HG02763 (cell line): ENCODE results near the gene OPTN.
"Not testable (repeated sequence)": the region's sequence is repeated elsewhere in the genome, so short reads cannot be mapped to it uniquely, and the experiment has no call there.

ENCODE experiments used
- ATAC-seq: cut with Tn5 transposase; IDR thresholded peaks from one replicate; pipeline ENCODE4 v1.9.1; 2021; ENCODE audit warnings: mild to moderate bottlenecking, moderate library complexity; ENCODE audit not compliant: unreplicated experiment

OPTN gene

DNA sequence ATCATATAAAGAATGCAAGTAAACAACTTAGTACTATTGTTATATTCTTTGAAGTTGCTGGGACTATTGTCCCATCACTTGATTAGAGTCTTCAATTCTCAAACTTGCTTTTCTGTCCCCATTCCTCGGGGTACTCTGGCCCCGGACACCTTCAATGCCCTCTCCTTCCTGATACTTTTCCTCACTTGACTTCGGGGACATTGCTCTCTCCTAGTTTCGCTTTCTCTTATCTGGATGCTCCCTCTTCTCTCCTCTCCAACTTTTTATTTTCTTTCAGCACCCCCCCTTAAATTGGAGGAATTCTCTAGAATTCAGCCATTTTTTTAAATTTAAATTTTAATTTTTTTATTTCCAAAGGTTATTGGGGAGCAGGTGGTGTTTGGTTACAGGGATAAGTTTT is 10.6 kb upstream of the OPTN start:
- no peak for ATAC-seq

DNA sequence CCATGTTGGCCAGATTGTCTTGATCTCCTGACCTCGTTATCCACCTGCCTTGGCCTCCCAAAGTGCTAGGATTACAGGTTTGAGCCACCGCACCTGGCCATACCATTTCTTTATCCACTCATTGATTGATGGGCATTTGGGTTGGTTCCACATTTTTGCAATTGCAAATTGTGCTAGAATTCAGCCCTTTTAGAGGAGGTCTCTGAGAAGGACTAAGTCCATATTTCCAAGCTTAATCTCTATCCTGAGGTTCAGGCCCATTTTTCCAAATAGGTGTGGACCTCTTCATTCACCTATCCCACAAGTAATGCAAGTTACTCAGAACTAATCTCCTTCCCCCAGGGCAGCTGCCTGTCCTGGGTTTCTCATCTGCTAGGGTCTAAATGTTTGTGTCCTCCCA is 9.7 kb upstream of the OPTN start:
- ATAC-seq: no peak

DNA sequence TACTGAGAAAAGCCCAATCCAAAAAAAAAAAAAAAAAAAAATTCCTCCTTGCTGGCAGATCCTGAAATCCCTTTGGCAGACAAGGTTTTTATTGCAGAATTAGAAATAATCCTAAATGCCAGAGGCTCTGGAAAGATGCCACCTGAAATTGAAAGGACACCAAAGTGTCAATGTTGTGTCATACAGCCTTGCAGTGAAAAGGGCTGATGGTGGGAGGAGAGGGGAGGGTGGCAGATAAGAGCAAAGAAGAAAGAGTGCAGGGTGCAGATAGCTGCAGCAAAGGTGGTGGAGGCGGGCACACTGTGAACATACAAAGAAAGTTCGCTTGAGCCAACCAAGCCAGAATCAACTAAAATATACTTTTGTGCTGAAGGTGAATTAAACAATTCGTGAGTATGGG is 8.2 kb upstream of the OPTN start:
- no peak for ATAC-seq

GRCh38 chr10:13092291-13093102 is 7.5 kb upstream of the OPTN start:
- ATAC-seq: no peak

- not testable (repeated sequence) for ATAC-seq
Observed at GRCh38 chr10:13094082-13094481, 5.9 kb upstream of the OPTN start.

- ATAC-seq: no peak
Observed at GRCh38 chr10:13095094-13095493, 4.9 kb upstream of the OPTN start.

DNA sequence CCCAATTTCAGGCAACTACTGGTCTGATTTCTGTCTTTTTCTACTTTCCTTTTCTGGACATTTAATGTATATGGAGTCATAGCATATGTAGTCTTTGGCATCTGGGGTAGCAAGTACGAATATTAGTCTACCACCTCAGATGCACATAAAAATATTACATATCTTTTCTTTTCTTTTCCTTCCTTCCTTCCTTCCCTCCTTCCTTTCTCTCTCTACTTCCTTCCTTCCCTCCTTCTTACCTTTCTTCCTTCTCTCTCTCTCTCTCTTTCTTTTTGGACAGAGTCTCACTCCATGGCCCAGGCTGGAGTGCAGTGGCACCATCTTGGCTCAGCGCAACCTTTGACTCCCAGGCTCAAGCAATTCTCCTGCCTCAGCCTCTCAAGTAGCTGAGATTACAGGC is 4.0 kb upstream of the OPTN start:
- ATAC-seq: no peak

DNA sequence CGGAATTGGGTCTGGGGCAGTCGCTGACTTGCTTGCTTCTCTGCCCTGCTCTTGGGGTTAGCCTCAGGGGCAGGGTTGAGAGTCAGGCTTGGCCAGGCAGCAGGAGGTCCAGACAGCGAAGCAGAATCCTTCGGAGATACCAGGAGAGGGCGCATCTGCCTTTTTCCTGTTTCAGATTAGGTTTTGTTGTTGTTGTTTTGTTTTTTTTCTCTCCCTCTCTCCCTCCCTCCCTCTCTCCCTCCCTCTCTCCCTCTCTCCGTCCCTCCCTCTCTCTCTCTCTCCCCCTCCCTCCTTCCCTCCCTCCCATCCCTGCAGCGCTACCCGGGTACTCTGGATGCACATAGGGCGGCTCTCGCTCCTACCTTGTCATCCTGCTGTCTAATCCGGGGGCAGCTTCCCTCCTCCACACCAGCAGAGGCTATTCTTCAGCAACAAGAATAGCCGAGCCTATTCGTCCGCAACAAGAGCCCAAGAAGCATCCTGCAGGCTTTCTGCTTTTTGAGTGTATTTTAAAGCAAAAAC is 758 bp upstream of the OPTN start:
- peak; percentile 39 for ATAC-seq

DNA sequence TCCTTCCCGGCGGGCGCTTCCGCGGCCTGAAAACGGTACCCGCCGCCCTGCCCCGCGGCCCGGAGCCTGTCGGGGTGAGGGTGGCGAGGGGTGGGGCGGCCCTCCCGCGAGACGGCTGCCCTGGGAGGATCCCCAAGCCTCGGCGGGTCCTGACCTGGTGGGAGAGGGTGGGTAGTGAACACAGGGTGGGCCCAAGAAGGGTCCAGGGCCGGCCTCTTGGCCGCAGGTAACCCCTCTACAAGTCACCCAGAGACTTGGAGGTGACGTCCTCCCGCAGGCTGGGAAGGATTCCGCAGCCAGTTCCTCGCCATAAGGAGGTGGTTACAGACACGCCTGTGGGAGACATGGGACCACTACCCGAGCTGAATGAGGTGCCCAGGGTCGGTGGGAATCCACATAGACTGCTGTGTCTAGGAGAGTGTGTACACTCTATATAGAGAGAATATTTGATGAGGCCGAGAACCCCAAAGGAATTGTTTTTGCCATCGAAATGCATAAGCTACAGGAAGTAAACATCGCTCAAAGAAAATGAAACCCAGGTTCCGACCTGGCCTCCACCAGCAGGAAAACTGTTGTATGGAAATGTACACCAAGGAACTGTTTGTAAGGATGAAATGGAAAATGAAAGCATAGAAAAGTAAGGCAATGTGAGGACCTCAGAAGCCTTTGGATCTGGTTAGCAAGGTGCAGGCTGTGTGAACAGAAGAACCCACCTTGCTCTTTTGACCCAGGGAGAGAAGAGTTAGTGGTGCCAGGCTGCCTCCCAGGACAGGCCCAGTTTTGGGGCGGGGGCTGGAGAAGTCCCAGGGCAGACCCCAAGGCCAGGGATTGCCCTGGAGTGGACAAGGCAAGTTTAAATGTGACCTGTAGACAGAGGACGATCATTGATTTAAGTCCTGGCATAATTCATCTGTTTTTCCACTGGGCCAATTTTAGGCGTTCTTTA is 659 bp downstream of the OPTN start:
- ATAC-seq: peak; percentile 15

DNA sequence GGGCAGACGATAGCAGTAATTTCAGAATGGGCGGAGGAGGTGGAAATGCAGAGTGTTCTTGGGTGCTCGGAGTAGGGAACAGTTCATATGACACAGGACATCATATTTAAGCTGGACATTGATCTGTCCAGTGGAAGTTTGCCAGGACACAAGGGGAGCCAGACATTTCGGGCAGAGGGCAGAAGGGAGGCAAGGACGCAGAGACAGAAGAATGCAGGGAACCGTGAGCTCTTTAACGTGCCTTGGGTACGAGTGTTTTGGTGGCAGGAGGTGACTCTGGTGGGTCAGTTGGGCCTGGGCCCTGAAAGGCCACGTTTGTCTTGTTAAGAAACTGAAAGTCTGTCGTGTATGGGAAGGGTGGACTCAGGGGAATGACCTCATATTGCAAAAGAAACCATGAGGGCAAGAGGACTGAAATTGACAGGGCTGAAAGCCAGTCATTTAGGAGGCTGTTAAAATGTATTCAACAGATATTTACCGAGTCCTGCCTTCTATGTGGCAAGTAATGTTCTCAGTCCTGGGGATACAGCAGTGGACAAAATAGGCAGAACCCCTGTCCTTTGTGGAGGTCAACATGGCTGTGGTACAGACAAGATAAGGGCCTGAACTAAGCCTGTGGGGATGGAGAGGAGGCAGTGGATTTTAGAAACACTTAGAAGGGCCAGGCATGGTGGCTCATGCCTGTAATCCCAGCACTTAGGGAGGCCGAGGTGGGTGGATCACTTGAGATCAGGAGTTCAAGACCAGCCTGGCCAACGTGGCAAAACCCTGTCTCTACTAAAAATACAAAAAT is 2.2 kb downstream of the OPTN start:
- no peak for ATAC-seq

DNA sequence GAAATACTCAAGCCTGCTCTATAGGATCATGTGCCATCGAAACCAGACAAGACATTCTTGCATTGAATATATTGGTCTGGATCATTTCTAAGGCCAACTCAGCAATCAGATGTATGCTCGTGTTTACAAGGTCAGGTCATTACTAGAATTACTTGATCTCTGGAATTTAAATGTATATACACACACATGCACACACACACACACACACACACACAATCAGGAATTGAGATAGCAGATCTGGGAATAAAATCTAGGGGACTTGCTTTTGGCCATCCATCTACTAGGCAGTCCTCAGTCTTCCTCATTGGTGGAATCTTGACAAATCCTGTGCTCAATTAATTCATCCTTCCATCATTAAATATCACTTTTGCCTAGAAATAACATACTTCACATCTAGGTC is 3.6 kb downstream of the OPTN start:
- no peak for ATAC-seq

DNA sequence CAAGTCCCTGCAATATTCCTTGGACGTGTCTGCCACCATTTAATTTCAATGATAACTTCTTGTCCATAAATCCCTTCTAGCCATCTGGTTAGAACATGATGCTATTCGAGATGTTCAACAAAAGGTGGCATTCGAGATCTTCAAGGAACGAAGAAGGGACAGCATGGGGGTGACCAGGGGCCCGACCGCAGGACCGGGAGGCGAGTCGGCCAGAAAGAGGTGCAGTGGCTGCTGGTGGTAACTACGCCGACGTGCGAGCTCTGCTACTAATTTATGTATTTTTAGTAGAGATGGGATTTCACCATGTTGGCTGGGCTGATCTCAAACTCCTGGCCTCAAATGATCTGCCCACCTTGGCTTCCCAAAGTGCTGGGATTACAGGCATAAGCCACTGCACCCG is 4.7 kb downstream of the OPTN start:
- no peak for ATAC-seq

DNA sequence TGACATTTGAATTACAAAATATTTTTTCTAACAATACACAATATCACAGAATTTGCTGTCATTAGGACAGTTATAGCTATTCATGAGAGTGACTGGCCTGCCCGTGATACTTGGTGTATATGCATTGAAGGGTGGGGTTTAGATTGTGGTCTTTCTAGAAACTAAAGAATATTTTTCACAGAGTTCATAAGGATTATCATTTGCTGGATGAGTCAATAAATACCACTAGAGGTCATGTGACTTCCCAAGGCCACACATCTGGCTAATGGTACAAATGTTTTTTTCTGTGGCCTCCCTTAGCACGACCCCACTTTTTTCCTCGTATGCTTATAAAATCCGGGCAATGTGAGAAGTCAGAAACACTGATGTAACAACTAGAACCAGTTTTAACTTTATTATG is 5.2 kb downstream of the OPTN start:
- no peak for ATAC-seq

DNA sequence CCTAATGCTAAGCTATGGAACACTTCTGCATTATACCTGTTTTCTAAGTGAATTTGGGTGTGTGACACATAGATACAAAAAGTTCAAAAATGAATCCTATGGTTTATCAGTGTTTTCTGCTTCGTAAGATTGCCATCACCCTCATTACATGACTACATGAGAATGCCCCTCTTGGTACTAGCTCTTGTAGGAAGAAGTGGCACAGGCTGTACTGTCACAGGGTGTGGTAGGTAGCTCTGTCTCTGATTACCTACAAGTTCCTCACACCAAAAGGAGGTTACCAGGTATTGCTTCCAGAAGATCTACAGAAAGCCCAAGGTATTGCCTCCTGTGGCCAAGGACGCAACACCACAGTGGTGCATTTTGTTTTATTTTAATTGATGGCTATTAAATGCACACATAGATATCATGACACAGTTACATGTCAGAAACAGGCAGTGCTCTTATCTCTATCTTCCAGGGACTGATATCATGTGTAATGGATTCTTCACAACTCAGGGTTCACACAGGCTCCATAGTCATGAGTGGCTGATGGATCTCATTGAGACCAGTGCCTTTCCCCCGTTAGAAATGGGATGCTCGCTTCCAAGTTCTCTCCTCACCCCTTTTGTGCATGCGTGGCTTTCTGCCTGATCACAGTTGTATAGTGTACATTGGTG is 6.6 kb downstream of the OPTN start:
- no peak for ATAC-seq

GRCh38 chr10:13110908-13111307 is 10.9 kb downstream of the OPTN start:
- no peak for ATAC-seq

DNA sequence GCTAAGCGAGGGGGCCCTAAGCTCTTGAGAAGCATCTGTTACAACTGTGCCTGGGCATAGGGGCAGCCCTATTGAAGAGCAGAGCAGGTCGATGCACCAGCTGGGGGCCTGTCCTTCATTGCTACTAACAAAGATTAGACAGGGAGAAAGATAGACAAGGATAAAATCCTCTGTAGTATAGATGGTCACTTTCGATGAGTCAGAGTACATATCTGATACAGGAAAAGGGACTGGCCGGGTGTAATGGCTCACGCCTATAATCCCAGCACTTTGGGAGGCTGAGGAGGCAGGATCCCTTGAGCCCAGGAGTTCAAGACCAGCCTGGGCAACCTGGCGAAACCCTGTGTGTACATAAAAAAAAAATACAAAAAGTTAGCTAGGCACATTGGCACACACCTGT is 13.6 kb downstream of the OPTN start:
- no peak for ATAC-seq

GRCh38 chr10:13115832-13116803 is 16.2 kb downstream of the OPTN start:
- ATAC-seq: peak; percentile 43

- ATAC-seq: no peak
Observed at GRCh38 chr10:13117841-13118783, 18.1 kb downstream of the OPTN start.
